Adrenal gland (tissue), 12 donors: ENCODE data around the gene A4GALT. TPM values are rescaled to one million over a fixed set of nuclear protein-coding genes. Genes with fewer than 3 reads are reported as not detected.

Source experiments
- DNase-seq, 7 donors: peaks; one replicate each; pipeline ENCODE4 v3.0.0-alpha.2; 2019 to 2020
- H3K27ac ChIP-seq, 5 donors: fragments of 200-600 bp; sonication (generic) in 4 of 5; 1 replicate in 3 of 5; 2 replicates in 2 of 5; pipeline versions ENCODE4 v1.5.1 to v1.8.0; 2016 to 2020; ENCODE audit warnings: mild to moderate bottlenecking in 1 of 5
- H3K27me3 ChIP-seq: fragments of 200-600 bp; 2 replicates; pipeline ENCODE4 v1.8.0; 2021
- H3K36me3 ChIP-seq, 2 donors: fragments of 200-600 bp; replicated peaks in 1 of 2; 1 replicate in 1 of 2; 2 replicates in 1 of 2; pipeline versions ENCODE4 v1.5.1 to v1.8.0; 2018 to 2022
- H3K4me1 ChIP-seq, 2 donors: fragments of 200-600 bp; replicated peaks in 1 of 2; 1 replicate in 1 of 2; 2 replicates in 1 of 2; pipeline versions ENCODE4 v1.5.1 to v1.8.0; 2018 to 2021
- H3K4me3 ChIP-seq, 4 donors: fragments of 200-600 bp; sonication (generic) in 3 of 4; one replicate each; pipeline ENCODE4 v1.5.1; 2016 to 2018
- H3K9me3 ChIP-seq, 3 donors: fragments of 200-600 bp; sonication (generic) in 1 of 3; replicated peaks in 1 of 3; 1 replicate in 2 of 3; 2 replicates in 1 of 3; pipeline versions ENCODE4 v1.5.1 to v1.8.0; 2016 to 2021
- POLR2A ChIP-seq, 2 donors: fragments of 450-650 bp; IDR thresholded peaks; one replicate each; pipeline ENCODE4 v1.6.1; 2017; ENCODE audit warnings: antibody characterized with exemption in 2 of 2, mild to moderate bottlenecking in 2 of 2, moderate library complexity in 1 of 2
- WGBS, 4 donors: extraction: QIAGEN DNeasy Blood & Tissue Kit in 2 of 4; methylation state at CpG; one replicate each; pipeline versions ENCODE4 v1.1.5 to v1.1.7; 2013 to 2017; 5-methylcytosine and 5-hydroxymethylcytosine counted together
- intact Hi-C, 2 donors: fragments of 100-400 bp; cut with DNase I; formaldehyde crosslinking; loops; one replicate each; pipeline versions ENCODE4 v1.14.1 to v1.15.0; 2022 to 2023
- polyA plus RNA-seq, 3 donors: library from polyadenylated mRNA; stranded (reverse); fragments of 200-250 nt in 2 of 3; fragments of 350-450 nt in 1 of 3; fragmentation: Illumina TruSeq in 1 of 3; extraction: RNeasy Lipid Tissue Mini Kit (QIAGEN cat#74804) in 1 of 3; gene quantifications; one replicate each; pipeline ENCODE4 v1.2.3, GENCODE V29; 2013 to 2014
- total RNA-seq, 9 donors: library from RNA; depleted of rRNA in 4 of 9; stranded (reverse); fragments of >200 nt in 4 of 9; fragments of 120-200 nt in 1 of 9; fragmentation: NEBNext Ultra II Directional in 1 of 9; extraction: Animal tissue kit (Norgen Biotek cat#: 25700) in 1 of 9; gene quantifications; one replicate each; pipeline versions ENCODE4 v1.1.0 to v1.2.4, GENCODE V29; 2013 to 2023
- TF ChIP-seq, protein P1 (sequence below), 6 experiments: fragments of 450-650 bp in 4 of 6; fragments of 200-600 bp in 2 of 6; sonication (generic) in 1 of 6; IDR thresholded peaks; 1 replicate in 5 of 6; 2 replicates in 1 of 6; pipeline versions ENCODE4 v1.5.1 to v1.8.0; 2016 to 2021; ENCODE audit warnings: antibody characterized with exemption in 6 of 6, mild to moderate bottlenecking in 2 of 6, moderate library complexity in 1 of 6
- donor health status: healthy with polysubstance abuse.
- donor health status: Bipolar disorder and iron deficiency.
- donor health status: DM: yes; HTN: yes; CAD: no.
- donor health status: DM: no; HTN: no; CAD: no.
- donor health status: DM: no; HTN: no; CAD: no.
- donor health status: DM: yes; HTN: yes; CAD: no.

Gene A4GALT
- total and polyA plus RNA-seq, 12 donors, result 1.9 to 29.8 (median 17.4) TPM

DNA sequence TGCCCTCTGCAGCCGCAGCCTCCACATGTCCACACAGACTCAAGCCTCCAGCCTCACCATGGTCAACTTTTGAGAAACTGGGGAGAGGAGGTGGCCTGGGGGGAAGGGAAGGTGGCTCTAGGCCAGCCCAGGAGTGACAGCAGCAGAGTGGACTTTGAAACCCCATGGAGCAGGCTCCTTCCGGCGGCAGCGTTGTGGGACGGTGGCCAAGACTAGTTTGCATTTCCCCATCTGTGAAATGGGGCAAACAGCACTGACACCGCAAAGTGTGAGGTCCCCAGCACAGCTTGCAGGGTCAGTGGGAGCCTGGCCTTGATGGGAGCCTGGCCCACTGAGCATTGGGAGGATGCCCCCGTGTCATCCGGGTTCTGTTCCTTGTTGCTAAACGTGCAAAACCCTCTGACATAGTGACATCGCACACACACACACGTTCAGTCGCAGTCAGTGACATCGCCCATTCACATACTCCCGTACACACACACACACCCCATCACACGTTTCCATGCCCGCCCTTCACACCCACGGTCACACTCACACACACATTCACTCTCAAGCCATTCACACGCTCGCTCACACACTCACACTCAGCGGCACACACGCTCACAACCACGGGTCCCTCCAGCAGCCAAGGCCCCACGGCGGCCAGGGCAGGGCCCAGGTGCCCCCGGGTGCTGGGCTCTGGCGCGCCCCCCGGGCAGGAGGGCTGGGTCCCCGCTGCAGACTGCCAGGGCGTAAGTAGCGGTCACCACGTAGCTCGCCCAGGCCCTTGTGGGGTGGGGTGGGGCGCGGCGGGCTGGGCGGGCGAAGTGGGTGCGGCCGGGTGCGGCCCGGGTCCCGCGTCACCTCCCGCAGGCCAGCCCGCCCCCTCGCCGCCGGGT, 72.1 kb downstream of the A4GALT start:
- peak; percentile 49 to 73 (median 64) for DNase-seq
- H3K4me1 ChIP-seq, result peaks cover 43 to 53% of the 10 kb centered on the region in 2 donors
- H3K9me3 ChIP-seq, result no peaks in the 10 kb centered on the region
- intact Hi-C loops, result no loop called here
- no peaks in the 10 kb centered on the region for H3K27me3 ChIP-seq
- H3K36me3 ChIP-seq, result no peaks in the 10 kb centered on the region
- peak overlapping the region; percentile 75 to 99 (median 88) for H3K27ac ChIP-seq
- peak overlapping the region; percentile 67 to 87 (median 82) for H3K4me3 ChIP-seq
- WGBS, 4 donors, result 2 to 4% (median 2%) methylated on average over 14 to 49 of the region's 49 CpGs
- TF ChIP-seq POLR2A (IDR thresholded peaks at IDR 0.05), result peak in 1 of 2 donors; percentile 59
- TF ChIP-seq, protein P1, sequence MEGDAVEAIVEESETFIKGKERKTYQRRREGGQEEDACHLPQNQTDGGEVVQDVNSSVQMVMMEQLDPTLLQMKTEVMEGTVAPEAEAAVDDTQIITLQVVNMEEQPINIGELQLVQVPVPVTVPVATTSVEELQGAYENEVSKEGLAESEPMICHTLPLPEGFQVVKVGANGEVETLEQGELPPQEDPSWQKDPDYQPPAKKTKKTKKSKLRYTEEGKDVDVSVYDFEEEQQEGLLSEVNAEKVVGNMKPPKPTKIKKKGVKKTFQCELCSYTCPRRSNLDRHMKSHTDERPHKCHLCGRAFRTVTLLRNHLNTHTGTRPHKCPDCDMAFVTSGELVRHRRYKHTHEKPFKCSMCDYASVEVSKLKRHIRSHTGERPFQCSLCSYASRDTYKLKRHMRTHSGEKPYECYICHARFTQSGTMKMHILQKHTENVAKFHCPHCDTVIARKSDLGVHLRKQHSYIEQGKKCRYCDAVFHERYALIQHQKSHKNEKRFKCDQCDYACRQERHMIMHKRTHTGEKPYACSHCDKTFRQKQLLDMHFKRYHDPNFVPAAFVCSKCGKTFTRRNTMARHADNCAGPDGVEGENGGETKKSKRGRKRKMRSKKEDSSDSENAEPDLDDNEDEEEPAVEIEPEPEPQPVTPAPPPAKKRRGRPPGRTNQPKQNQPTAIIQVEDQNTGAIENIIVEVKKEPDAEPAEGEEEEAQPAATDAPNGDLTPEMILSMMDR (IDR thresholded peaks at IDR 0.05), result no peak

DNA sequence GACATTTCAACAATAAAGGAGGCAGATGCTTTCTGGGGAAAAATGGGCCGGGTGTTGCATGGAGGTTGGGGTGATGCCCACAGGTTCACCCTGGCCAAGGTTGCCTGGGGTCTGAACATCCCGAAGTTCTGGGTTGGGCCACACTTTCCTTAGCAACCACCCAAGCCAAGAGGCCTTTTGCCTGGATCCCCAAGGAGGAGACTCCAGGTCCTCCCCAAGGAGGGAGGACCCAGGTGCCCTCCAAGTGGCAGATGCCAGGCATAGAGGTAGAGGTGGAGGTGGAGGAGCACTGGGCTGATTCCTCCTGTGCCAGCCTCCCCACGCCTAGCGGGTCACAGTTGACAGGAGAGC, 72.7 kb downstream of the A4GALT start:
- 49 to 72% (median 56%) methylated on average over 2 to 4 of the region's 4 CpGs for WGBS, 4 donors
- peaks cover 49 to 59% of the 10 kb centered on the region in 2 donors for H3K4me1 ChIP-seq
- TF ChIP-seq, protein P1 (IDR thresholded peaks at IDR 0.05), result no peak
- no peak for TF ChIP-seq POLR2A (IDR thresholded peaks at IDR 0.05)
- peak overlapping the region in 4 of 5 donors; percentile 80 to 99 (median 91) for H3K27ac ChIP-seq
- intact Hi-C loops, result no loop called here
- H3K36me3 ChIP-seq, result no peaks in the 10 kb centered on the region
- peak in 1 of 7 donors; percentile 20 for DNase-seq
- H3K27me3 ChIP-seq, result no peaks in the 10 kb centered on the region
- H3K4me3 ChIP-seq, result peak overlapping the region in 3 of 4 donors; percentile 9 to 87 (median 80)
- no peaks in the 10 kb centered on the region for H3K9me3 ChIP-seq

DNA sequence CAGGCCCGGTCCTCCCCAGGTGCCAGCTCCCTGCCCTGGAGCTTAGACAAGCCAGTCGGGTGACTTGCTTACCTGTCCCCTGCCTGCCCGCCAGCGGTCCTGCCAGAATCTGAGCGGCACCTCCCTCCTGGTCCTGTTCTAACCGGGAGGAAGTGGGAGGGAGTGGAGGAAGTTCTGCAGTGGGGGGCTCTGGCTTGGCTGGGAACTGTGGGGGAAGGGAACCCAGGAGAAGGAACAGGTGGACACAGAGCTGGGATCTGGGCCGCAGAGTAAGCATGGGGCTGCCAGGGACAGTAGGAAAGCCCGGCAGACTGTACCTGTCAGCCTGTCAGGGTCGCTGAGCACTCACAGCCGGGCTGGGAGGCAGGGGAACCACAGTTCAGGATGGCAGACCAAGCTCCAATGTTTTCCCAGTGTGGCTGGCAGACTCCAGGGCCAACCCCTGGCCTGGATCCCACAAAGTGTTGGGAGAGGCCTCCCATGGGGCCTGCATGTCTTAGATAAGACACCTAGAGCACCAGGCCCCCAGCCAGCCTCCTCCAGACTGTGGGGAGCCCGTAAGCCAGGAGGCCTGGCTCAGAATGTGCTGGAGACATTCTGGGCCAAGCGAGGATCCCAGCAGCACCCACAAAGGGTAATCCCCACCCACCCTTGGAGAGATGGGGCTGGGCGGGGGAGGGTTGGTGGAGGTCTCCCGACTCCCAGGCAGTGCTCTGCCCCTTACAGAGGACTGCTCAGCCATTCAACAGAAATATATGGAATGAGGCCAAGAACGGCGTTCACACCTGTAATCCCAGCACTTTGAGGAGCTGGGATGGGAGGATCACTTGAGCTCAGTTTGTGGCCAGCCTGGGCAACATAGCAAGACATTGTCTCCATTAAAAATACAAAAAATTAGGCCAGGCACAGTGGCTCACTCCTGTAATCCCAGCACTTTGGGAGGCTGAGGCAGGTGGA, 73.8 kb downstream of the A4GALT start:
- no peaks in the 10 kb centered on the region for H3K36me3 ChIP-seq
- peak in 1 of 2 donors; percentile 27 for TF ChIP-seq POLR2A (IDR thresholded peaks at IDR 0.05)
- TF ChIP-seq, protein P1 (IDR thresholded peaks at IDR 0.05), result no peak
- intact Hi-C loops, result no loop called here
- H3K4me1 ChIP-seq, result peaks cover 59 to 71% of the 10 kb centered on the region in 2 donors
- H3K27ac ChIP-seq, result peak overlapping the region; percentile 51 to 94 (median 77)
- H3K27me3 ChIP-seq, result no peaks in the 10 kb centered on the region
- DNase-seq, result peak; percentile 52 to 87 (median 82)
- H3K9me3 ChIP-seq, result no peaks in the 10 kb centered on the region
- 30 to 42% (median 35%) methylated on average over 8 to 16 of the region's 16 CpGs for WGBS, 4 donors
- peak overlapping the region in 1 of 4 donors; percentile 16 for H3K4me3 ChIP-seq
